ENCODE measurements around the gene BCAT1.

BCAT1 gene

GRCh38 chr12:24979976-24980730 lies 31.3 kb upstream of the BCAT1 start:
- no peak for DNase-seq
- H3K4me3 ChIP-seq (ENCODE audit: insufficient read depth, low read depth, low read length, poor library complexity, severe bottlenecking) = no peak overlapping the region
- no peaks in the 10 kb centered on the region for H3K27me3 ChIP-seq (replicated peaks; ENCODE audit: control insufficient read depth, insufficient read depth, low read length, poor library complexity, severe bottlenecking)
- no peak overlapping the region for H3K27ac ChIP-seq (ENCODE audit: insufficient read depth, low read length, poor library complexity, severe bottlenecking)
- H3K4me1 ChIP-seq (ENCODE audit: control insufficient read depth, insufficient read depth, low read length, poor library complexity, severe bottlenecking) = no peaks in the 10 kb centered on the region
- H3K9me3 ChIP-seq (ENCODE audit: control insufficient read depth, low read length) = peaks cover 3% of the 10 kb centered on the region
- no peaks in the 10 kb centered on the region for H3K36me3 ChIP-seq (ENCODE audit: control insufficient read depth, insufficient read depth, low read length)

- Histone ChIP-seq H3K9me3 (ENCODE audit: control insufficient read depth, low read length) (peaks cover 3% of the 10 kb centered on the region), H3K27ac (ENCODE audit: insufficient read depth, low read length, poor library complexity, severe bottlenecking) (no peak overlapping the region), H3K4me1 (ENCODE audit: control insufficient read depth, insufficient read depth, low read length, poor library complexity, severe bottlenecking) (no peaks in the 10 kb centered on the region), H3K4me3 (ENCODE audit: insufficient read depth, low read depth, low read length, poor library complexity, severe bottlenecking) (no peak overlapping the region), H3K36me3 (ENCODE audit: control insufficient read depth, insufficient read depth, low read length) (no peaks in the 10 kb centered on the region), H3K27me3 (replicated peaks; ENCODE audit: control insufficient read depth, insufficient read depth, low read length, poor library complexity, severe bottlenecking) (no peaks in the 10 kb centered on the region)
- no peak for DNase-seq
Observed at GRCh38 chr12:24979329-24979728, 30.4 kb upstream of the BCAT1 start.

DNA sequence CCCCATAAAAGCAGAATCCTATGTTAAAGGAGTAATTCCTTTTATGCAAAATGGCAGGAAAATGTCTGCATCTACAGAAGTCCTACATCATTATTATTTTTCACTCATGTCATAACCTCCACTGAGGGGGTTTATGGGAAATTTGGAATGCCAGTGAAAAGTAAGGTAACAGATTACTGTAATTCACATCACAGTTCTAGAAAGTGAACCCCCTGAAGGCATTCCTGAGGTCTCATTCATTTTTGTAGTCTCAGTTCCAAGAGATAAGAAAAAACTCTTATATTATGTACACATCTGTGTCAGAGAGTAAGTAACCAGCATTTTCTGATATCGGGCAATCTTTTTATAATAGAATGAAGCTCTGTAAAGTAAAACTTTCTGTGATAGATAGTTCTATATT lies 28.8 kb upstream of the BCAT1 start:
- H3K27me3 ChIP-seq (replicated peaks; ENCODE audit: control insufficient read depth, insufficient read depth, low read length, poor library complexity, severe bottlenecking) = no peaks in the 10 kb centered on the region
- DNase-seq = no peak
- no peaks in the 10 kb centered on the region for H3K36me3 ChIP-seq (ENCODE audit: control insufficient read depth, insufficient read depth, low read length)
- H3K4me1 ChIP-seq (ENCODE audit: control insufficient read depth, insufficient read depth, low read length, poor library complexity, severe bottlenecking) = no peaks in the 10 kb centered on the region
- H3K4me3 ChIP-seq (ENCODE audit: insufficient read depth, low read depth, low read length, poor library complexity, severe bottlenecking) = no peak overlapping the region
- no peak overlapping the region for H3K27ac ChIP-seq (ENCODE audit: insufficient read depth, low read length, poor library complexity, severe bottlenecking)
- H3K9me3 ChIP-seq (ENCODE audit: control insufficient read depth, low read length) = peaks cover 3% of the 10 kb centered on the region

DNA sequence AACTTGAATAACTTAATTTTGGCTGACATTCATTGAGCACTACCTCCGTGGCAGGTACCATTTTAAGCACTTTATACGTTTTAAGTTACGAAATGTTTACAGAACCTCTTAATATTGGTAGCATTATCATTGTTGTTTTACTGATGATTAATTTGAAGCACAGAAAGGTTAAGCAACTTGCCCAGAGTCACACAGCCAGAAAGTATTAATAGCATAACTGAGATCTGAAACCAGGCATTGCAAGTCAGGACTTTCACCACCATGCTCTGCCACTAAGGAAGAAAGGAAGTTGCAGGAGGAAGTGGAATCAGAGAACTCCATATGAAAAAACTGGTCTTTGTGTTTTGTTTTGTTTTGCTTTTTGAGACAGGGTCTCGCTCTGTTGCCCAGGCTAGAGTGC lies 28.2 kb upstream of the BCAT1 start:
- no peaks in the 10 kb centered on the region for H3K4me1 ChIP-seq (ENCODE audit: control insufficient read depth, insufficient read depth, low read length, poor library complexity, severe bottlenecking)
- H3K9me3 ChIP-seq (ENCODE audit: control insufficient read depth, low read length) = no peaks in the 10 kb centered on the region
- no peaks in the 10 kb centered on the region for H3K27me3 ChIP-seq (replicated peaks; ENCODE audit: control insufficient read depth, insufficient read depth, low read length, poor library complexity, severe bottlenecking)
- no peak overlapping the region for H3K27ac ChIP-seq (ENCODE audit: insufficient read depth, low read length, poor library complexity, severe bottlenecking)
- H3K36me3 ChIP-seq (ENCODE audit: control insufficient read depth, insufficient read depth, low read length) = no peaks in the 10 kb centered on the region
- DNase-seq = no peak
- no peak overlapping the region for H3K4me3 ChIP-seq (ENCODE audit: insufficient read depth, low read depth, low read length, poor library complexity, severe bottlenecking)

GRCh38 chr12:24975425-24975824 lies 26.5 kb upstream of the BCAT1 start:
- Histone ChIP-seq H3K4me1 (ENCODE audit: control insufficient read depth, insufficient read depth, low read length, poor library complexity, severe bottlenecking) (no peaks in the 10 kb centered on the region), H3K27ac (ENCODE audit: insufficient read depth, low read length, poor library complexity, severe bottlenecking) (no peak overlapping the region), H3K4me3 (ENCODE audit: insufficient read depth, low read depth, low read length, poor library complexity, severe bottlenecking) (no peak overlapping the region), H3K27me3 (replicated peaks; ENCODE audit: control insufficient read depth, insufficient read depth, low read length, poor library complexity, severe bottlenecking) (no peaks in the 10 kb centered on the region), H3K9me3 (ENCODE audit: control insufficient read depth, low read length) (no peaks in the 10 kb centered on the region), H3K36me3 (ENCODE audit: control insufficient read depth, insufficient read depth, low read length) (no peaks in the 10 kb centered on the region)
- no peak for DNase-seq

GRCh38 chr12:24974216-24974615 lies 25.3 kb upstream of the BCAT1 start:
- no peaks in the 10 kb centered on the region for H3K9me3 ChIP-seq (ENCODE audit: control insufficient read depth, low read length)
- no peak overlapping the region for H3K4me3 ChIP-seq (ENCODE audit: insufficient read depth, low read depth, low read length, poor library complexity, severe bottlenecking)
- H3K27ac ChIP-seq (ENCODE audit: insufficient read depth, low read length, poor library complexity, severe bottlenecking) = no peak overlapping the region
- H3K4me1 ChIP-seq (ENCODE audit: control insufficient read depth, insufficient read depth, low read length, poor library complexity, severe bottlenecking) = no peaks in the 10 kb centered on the region
- no peaks in the 10 kb centered on the region for H3K36me3 ChIP-seq (ENCODE audit: control insufficient read depth, insufficient read depth, low read length)
- no peak for DNase-seq
- no peaks in the 10 kb centered on the region for H3K27me3 ChIP-seq (replicated peaks; ENCODE audit: control insufficient read depth, insufficient read depth, low read length, poor library complexity, severe bottlenecking)

- no peak overlapping the region for H3K27ac ChIP-seq (ENCODE audit: insufficient read depth, low read length, poor library complexity, severe bottlenecking)
- no peaks in the 10 kb centered on the region for H3K27me3 ChIP-seq (replicated peaks; ENCODE audit: control insufficient read depth, insufficient read depth, low read length, poor library complexity, severe bottlenecking)
- H3K36me3 ChIP-seq (ENCODE audit: control insufficient read depth, insufficient read depth, low read length) = no peaks in the 10 kb centered on the region
- H3K4me1 ChIP-seq (ENCODE audit: control insufficient read depth, insufficient read depth, low read length, poor library complexity, severe bottlenecking) = no peaks in the 10 kb centered on the region
- H3K9me3 ChIP-seq (ENCODE audit: control insufficient read depth, low read length) = no peaks in the 10 kb centered on the region
- no peak for DNase-seq
- H3K4me3 ChIP-seq (ENCODE audit: insufficient read depth, low read depth, low read length, poor library complexity, severe bottlenecking) = no peak overlapping the region
Observed at GRCh38 chr12:24972078-24972477, 23.2 kb upstream of the BCAT1 start.

- no peak for DNase-seq
- H3K4me3 ChIP-seq (ENCODE audit: insufficient read depth, low read depth, low read length, poor library complexity, severe bottlenecking) = no peak overlapping the region
- no peak overlapping the region for H3K27ac ChIP-seq (ENCODE audit: insufficient read depth, low read length, poor library complexity, severe bottlenecking)
- no peaks in the 10 kb centered on the region for H3K27me3 ChIP-seq (replicated peaks; ENCODE audit: control insufficient read depth, insufficient read depth, low read length, poor library complexity, severe bottlenecking)
- no peaks in the 10 kb centered on the region for H3K4me1 ChIP-seq (ENCODE audit: control insufficient read depth, insufficient read depth, low read length, poor library complexity, severe bottlenecking)
- no peaks in the 10 kb centered on the region for H3K36me3 ChIP-seq (ENCODE audit: control insufficient read depth, insufficient read depth, low read length)
- no peaks in the 10 kb centered on the region for H3K9me3 ChIP-seq (ENCODE audit: control insufficient read depth, low read length)
Observed at GRCh38 chr12:24970177-24970576, 21.3 kb upstream of the BCAT1 start.

GRCh38 chr12:24966951-24967564 lies 18.2 kb upstream of the BCAT1 start:
- Histone ChIP-seq H3K4me1 (ENCODE audit: control insufficient read depth, insufficient read depth, low read length, poor library complexity, severe bottlenecking) (no peaks in the 10 kb centered on the region), H3K9me3 (ENCODE audit: control insufficient read depth, low read length) (no peaks in the 10 kb centered on the region), H3K4me3 (ENCODE audit: insufficient read depth, low read depth, low read length, poor library complexity, severe bottlenecking) (no peak overlapping the region), H3K27me3 (replicated peaks; ENCODE audit: control insufficient read depth, insufficient read depth, low read length, poor library complexity, severe bottlenecking) (no peaks in the 10 kb centered on the region), H3K36me3 (ENCODE audit: control insufficient read depth, insufficient read depth, low read length) (no peaks in the 10 kb centered on the region), H3K27ac (ENCODE audit: insufficient read depth, low read length, poor library complexity, severe bottlenecking) (no peak overlapping the region)
- no peak for DNase-seq

DNA sequence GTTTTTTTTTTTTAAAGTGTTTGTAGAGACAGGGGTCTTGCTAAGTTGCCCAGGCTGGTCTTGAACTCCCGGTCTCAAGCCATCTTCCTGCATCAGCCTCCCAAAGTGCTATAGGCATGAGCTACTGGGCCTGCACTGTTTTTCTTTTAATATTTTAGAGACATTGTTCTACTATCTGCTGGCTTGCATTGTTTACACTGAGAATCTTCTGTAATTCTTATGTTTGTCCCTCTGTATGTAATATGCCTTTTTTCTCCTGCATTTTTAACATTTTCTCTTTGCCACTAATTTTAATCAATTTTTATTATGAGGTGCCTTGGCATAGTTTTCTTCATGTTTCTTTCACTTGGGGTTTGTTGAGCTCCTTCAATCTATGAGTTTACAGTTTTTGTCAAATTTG lies 15.4 kb upstream of the BCAT1 start:
- Histone ChIP-seq H3K36me3 (ENCODE audit: control insufficient read depth, insufficient read depth, low read length) (no peaks in the 10 kb centered on the region), H3K4me1 (ENCODE audit: control insufficient read depth, insufficient read depth, low read length, poor library complexity, severe bottlenecking) (no peaks in the 10 kb centered on the region), H3K27ac (ENCODE audit: insufficient read depth, low read length, poor library complexity, severe bottlenecking) (no peak overlapping the region), H3K4me3 (ENCODE audit: insufficient read depth, low read depth, low read length, poor library complexity, severe bottlenecking) (no peak overlapping the region), H3K9me3 (ENCODE audit: control insufficient read depth, low read length) (no peaks in the 10 kb centered on the region), H3K27me3 (replicated peaks; ENCODE audit: control insufficient read depth, insufficient read depth, low read length, poor library complexity, severe bottlenecking) (no peaks in the 10 kb centered on the region)
- DNase-seq = no peak

Data from effector memory CD4-positive, alpha-beta T cell (primary cell).